KMS-11 (cell line): Measurements from ENCODE around the gene PHTF2.

Experiments
- H2AFZ ChIP-seq: fragments of 200-600 bp; sonication (generic); 2 replicates; pipeline ENCODE4 v1.6.1; 2016; ENCODE audit warnings: antibody characterized with exemption, mixed run types, low read depth
- H3K27ac ChIP-seq: fragments of 200-600 bp; sonication (generic); 2 replicates; pipeline ENCODE4 v1.6.1; 2016; ENCODE audit warnings: mild to moderate bottlenecking, mixed run types
- H3K27me3 ChIP-seq: fragments of 200-600 bp; sonication (generic); 2 replicates; pipeline ENCODE4 v1.6.1; 2017; ENCODE audit warnings: mild to moderate bottlenecking, low read depth, mixed run types, moderate library complexity; ENCODE audit not compliant: insufficient read depth
- H3K36me3 ChIP-seq: fragments of 200-600 bp; sonication (generic); 2 replicates; pipeline ENCODE4 v1.6.1; 2017; ENCODE audit warnings: mild to moderate bottlenecking, mixed run types; ENCODE audit not compliant: insufficient read depth
- H3K4me1 ChIP-seq: fragments of 200-600 bp; sonication (generic); 2 replicates; pipeline ENCODE4 v1.6.1; 2016; ENCODE audit warnings: mild to moderate bottlenecking, low read depth, mixed run types; ENCODE audit not compliant: poor library complexity, severe bottlenecking
- H3K4me2 ChIP-seq: fragments of 200-600 bp; sonication (generic); 2 replicates; pipeline ENCODE4 v1.7.0; 2016; ENCODE audit warnings: mild to moderate bottlenecking, mixed run types
- H3K4me3 ChIP-seq: fragments of 200-600 bp; sonication (generic); IDR thresholded peaks from 2 replicates; pipeline ENCODE4 v1.6.1; 2017; ENCODE audit warnings: low read depth, low read length, mixed read lengths; ENCODE audit not compliant: insufficient read depth
- H3K79me2 ChIP-seq: fragments of 200-600 bp; sonication (generic); 2 replicates; pipeline ENCODE4 v1.6.1; 2016; ENCODE audit warnings: low read depth, mixed run types; ENCODE audit not compliant: insufficient read depth
- H3K9ac ChIP-seq: fragments of 200-600 bp; sonication (generic); 2 replicates; pipeline ENCODE4 v1.6.1; 2016; ENCODE audit warnings: mild to moderate bottlenecking, mixed run types
- H4K20me1 ChIP-seq: fragments of 200-600 bp; sonication (generic); 2 replicates; pipeline ENCODE4 v1.6.1; 2016; ENCODE audit warnings: mild to moderate bottlenecking, mixed run types; ENCODE audit not compliant: insufficient read depth
- TF ChIP-seq, protein P1 (sequence below): fragments of 200-600 bp; sonication (generic); conservative IDR thresholded peaks from 2 replicates; pipeline ENCODE4 v1.6.1; 2017; ENCODE audit warnings: low read depth, mild to moderate bottlenecking, antibody characterized with exemption, low read length, moderate library complexity, mixed read lengths

PHTF2 gene

DNA sequence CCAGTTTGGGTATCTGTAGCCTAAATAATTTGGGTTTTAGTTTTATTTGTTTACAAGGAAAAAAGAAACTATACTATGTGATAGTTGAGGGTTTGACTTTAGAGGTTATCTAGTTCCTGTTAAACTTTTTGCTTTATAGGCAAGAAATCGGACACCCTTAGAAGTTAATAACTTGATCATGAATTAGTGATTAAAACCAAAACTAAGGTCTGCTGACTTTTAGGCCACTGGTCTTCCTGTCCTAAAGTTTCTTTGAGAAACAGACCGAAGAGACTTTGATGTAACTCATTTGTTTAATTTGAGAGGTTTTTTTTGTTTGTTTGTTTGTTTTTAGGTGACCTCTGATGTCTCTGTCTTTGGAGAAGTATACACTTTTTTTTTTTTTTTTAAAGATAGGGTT is 59.7 kb downstream of the PHTF2 start:
- Histone ChIP-seq H3K27me3 (no peaks in the 10 kb centered on the region), H3K27ac (no peak overlapping the region), H3K4me3 (no peak overlapping the region), H3K4me2 (no peak overlapping the region), H2AFZ (no peak overlapping the region), H3K4me1 (no peaks in the 10 kb centered on the region), H4K20me1 (no peaks in the 10 kb centered on the region), H3K9ac (no peak overlapping the region), H3K36me3 (no peaks in the 10 kb centered on the region), H3K79me2 (no peaks in the 10 kb centered on the region)
- TF ChIP-seq, protein P1, sequence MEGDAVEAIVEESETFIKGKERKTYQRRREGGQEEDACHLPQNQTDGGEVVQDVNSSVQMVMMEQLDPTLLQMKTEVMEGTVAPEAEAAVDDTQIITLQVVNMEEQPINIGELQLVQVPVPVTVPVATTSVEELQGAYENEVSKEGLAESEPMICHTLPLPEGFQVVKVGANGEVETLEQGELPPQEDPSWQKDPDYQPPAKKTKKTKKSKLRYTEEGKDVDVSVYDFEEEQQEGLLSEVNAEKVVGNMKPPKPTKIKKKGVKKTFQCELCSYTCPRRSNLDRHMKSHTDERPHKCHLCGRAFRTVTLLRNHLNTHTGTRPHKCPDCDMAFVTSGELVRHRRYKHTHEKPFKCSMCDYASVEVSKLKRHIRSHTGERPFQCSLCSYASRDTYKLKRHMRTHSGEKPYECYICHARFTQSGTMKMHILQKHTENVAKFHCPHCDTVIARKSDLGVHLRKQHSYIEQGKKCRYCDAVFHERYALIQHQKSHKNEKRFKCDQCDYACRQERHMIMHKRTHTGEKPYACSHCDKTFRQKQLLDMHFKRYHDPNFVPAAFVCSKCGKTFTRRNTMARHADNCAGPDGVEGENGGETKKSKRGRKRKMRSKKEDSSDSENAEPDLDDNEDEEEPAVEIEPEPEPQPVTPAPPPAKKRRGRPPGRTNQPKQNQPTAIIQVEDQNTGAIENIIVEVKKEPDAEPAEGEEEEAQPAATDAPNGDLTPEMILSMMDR = no peak

DNA sequence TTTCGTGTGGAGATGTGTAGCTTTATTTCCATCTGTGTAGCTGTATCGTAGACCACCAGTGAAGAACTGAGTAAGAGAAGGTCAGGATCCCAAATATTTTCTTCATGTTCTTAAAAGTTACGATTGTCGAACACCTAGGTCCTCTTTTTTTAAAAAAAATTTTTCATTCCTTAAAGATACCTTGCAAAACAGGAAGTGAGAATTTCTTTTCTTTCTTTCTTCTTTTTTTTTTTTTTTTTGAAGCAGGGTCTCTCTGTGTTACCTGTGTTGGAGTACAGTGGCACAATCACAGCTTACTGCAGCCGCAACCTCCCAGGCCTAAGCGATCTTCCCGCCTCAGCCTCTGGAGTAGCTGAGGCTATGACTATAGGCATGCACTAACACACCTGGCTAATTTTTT is 60.8 kb downstream of the PHTF2 start:
- Histone ChIP-seq H2AFZ (no peak overlapping the region), H3K9ac (no peak overlapping the region), H3K4me3 (no peak overlapping the region), H4K20me1 (no peaks in the 10 kb centered on the region), H3K4me1 (no peaks in the 10 kb centered on the region), H3K27me3 (no peaks in the 10 kb centered on the region), H3K36me3 (no peaks in the 10 kb centered on the region), H3K27ac (no peak overlapping the region), H3K4me2 (no peak overlapping the region), H3K79me2 (no peaks in the 10 kb centered on the region)
- TF ChIP-seq, protein P1 = no peak

- Histone ChIP-seq H3K4me2 (no peak overlapping the region), H3K36me3 (no peaks in the 10 kb centered on the region)
These were observed 64.1 kb downstream of the PHTF2 start for GRCh38 chr7:77862691-77863090.

DNA sequence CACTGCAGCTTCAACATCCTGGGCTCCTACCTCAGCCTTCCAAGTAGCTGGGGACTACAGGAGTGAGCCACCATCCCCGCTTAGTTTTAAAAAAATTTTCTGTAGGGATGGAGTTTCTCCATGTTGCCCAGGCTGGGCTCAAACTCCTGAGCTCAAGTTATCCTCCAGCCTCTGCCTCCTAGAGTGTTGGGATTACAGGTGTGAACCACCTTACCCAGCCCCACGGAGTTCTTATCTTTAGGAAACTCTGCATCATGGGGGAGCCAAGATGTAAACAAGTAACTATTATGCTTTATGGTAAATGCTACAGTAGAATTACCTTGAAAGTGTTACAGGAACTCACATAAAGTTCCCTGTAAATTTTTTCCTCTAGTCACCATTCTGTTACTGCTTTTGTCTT is 65.3 kb downstream of the PHTF2 start:
- Histone ChIP-seq H3K4me3 (no peak overlapping the region), H3K4me1 (no peaks in the 10 kb centered on the region), H3K36me3 (no peaks in the 10 kb centered on the region), H3K9ac (no peak overlapping the region), H3K79me2 (no peaks in the 10 kb centered on the region), H3K27me3 (no peaks in the 10 kb centered on the region), H3K27ac (no peak overlapping the region), H3K4me2 (no peak overlapping the region), H2AFZ (no peak overlapping the region), H4K20me1 (no peaks in the 10 kb centered on the region)
- TF ChIP-seq, protein P1 = no peak

More at GRCh38 chr7:77862691-77863090, 64.1 kb downstream of the PHTF2 start:
- TF ChIP-seq, protein P1 = no peak
- Histone ChIP-seq H3K27ac (no peak overlapping the region), H3K4me3 (no peak overlapping the region), H3K79me2 (no peaks in the 10 kb centered on the region), H4K20me1 (no peaks in the 10 kb centered on the region), H3K4me1 (no peaks in the 10 kb centered on the region), H3K9ac (no peak overlapping the region), H2AFZ (no peak overlapping the region), H3K27me3 (no peaks in the 10 kb centered on the region)
